ENCODE results near the gene SPEG.

SPEG gene

DNA sequence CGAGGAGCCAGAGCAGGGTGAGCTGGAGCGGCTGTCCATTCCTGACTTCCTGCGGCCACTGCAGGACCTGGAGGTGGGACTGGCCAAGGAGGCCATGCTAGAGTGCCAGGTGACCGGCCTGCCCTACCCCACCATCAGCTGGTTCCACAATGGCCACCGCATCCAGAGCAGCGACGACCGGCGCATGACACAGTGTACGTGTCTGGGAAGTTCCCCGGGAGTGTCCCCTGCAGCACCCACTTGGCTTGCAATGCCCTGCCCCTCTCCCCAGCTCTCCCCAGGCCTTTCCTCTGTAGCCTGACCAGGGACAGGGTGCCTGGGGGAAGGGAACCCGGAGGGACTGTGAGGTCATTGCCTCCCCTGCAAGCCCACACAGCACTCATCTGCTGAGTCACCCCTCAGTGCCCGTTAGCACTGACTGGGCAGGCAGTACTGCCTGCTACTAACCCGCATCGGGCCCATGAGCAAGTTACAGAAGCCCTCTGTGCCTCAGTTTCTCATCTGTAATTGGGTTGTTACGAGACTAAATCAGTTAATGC is 34.6 kb downstream of the SPEG start:
- H3K27ac ChIP-seq (ENCODE audit: low read depth, low read length, poor library complexity, severe bottlenecking): no peak overlapping the region

DNA sequence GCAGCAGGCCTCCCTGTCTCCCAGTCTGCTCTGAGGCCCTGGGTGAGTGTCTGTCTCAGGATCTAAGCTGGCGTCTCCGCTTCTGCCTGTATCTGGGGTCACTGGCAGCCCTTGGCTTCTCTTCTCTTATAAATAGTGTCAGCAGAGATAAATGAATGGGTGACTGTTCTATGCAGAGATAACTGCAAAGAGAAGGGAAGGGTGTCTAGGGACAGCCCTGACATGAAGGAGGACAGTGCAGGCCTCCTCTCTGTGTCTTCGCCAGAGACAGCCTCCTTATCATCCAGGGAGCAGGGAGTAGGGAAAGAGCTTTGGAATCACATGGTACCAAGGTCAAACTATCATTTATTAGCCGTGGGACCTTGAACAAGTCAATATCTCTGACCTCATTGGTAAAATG is 35.8 kb downstream of the SPEG start:
- H4K20me1 ChIP-seq (ENCODE audit: insufficient read depth, low read length): no peaks in the 10 kb centered on the region
- H3K9me3 ChIP-seq (ENCODE audit: low read length): no peaks in the 10 kb centered on the region
- H3K79me2 ChIP-seq (ENCODE audit: insufficient read depth, low read length): no peaks in the 10 kb centered on the region
- H3F3A ChIP-seq (ENCODE audit: insufficient read depth, low read length): no peaks in the 10 kb centered on the region
- H3K4me2 ChIP-seq (ENCODE audit: low read length): no peak overlapping the region
- H3K27ac ChIP-seq (ENCODE audit: low read depth, low read length, poor library complexity, severe bottlenecking): no peak overlapping the region
- H3K27me3 ChIP-seq (ENCODE audit: insufficient read depth, low read length): no peaks in the 10 kb centered on the region; the same call in none of the 2 replicates
- H3K4me3 ChIP-seq (ENCODE audit: low read depth, low read length, poor library complexity, severe bottlenecking): no peak overlapping the region
- H3K9me2 ChIP-seq (ENCODE audit: low read depth, low read length): no peaks in the 10 kb centered on the region
- TF ChIP-seq, protein P1, sequence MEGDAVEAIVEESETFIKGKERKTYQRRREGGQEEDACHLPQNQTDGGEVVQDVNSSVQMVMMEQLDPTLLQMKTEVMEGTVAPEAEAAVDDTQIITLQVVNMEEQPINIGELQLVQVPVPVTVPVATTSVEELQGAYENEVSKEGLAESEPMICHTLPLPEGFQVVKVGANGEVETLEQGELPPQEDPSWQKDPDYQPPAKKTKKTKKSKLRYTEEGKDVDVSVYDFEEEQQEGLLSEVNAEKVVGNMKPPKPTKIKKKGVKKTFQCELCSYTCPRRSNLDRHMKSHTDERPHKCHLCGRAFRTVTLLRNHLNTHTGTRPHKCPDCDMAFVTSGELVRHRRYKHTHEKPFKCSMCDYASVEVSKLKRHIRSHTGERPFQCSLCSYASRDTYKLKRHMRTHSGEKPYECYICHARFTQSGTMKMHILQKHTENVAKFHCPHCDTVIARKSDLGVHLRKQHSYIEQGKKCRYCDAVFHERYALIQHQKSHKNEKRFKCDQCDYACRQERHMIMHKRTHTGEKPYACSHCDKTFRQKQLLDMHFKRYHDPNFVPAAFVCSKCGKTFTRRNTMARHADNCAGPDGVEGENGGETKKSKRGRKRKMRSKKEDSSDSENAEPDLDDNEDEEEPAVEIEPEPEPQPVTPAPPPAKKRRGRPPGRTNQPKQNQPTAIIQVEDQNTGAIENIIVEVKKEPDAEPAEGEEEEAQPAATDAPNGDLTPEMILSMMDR (IDR thresholded peaks at IDR 0.05; ENCODE audit: low read length): no peak
- TF ChIP-seq EZH2 (IDR thresholded peaks at IDR 0.05; ENCODE audit: borderline replicate concordance, low read length): no peak
- H3K36me3 ChIP-seq (ENCODE audit: insufficient read depth, low read length): no peaks in the 10 kb centered on the region
- H3K4me1 ChIP-seq (ENCODE audit: insufficient read depth, low read length, severe bottlenecking): no peaks in the 10 kb centered on the region
- H2AFZ ChIP-seq (ENCODE audit: low read length): no peak overlapping the region
- H3K9ac ChIP-seq (ENCODE audit: low read length): no peak overlapping the region

More for the DNA sequence above, 34.6 kb downstream of the SPEG start:
- H4K20me1 ChIP-seq (ENCODE audit: insufficient read depth, low read length): no peaks in the 10 kb centered on the region
- no peak overlapping the region for H3K4me2 ChIP-seq (ENCODE audit: low read length)
- H2AFZ ChIP-seq (ENCODE audit: low read length): no peak overlapping the region
- no peak for TF ChIP-seq EZH2 (IDR thresholded peaks at IDR 0.05; ENCODE audit: borderline replicate concordance, low read length)
- TF ChIP-seq, protein P1 (IDR thresholded peaks at IDR 0.05; ENCODE audit: low read length): no peak
- H3F3A ChIP-seq (ENCODE audit: insufficient read depth, low read length): no peaks in the 10 kb centered on the region
- no peaks in the 10 kb centered on the region for H3K9me3 ChIP-seq (ENCODE audit: low read length)
- H3K4me1 ChIP-seq (ENCODE audit: insufficient read depth, low read length, severe bottlenecking): no peaks in the 10 kb centered on the region
- H3K4me3 ChIP-seq (ENCODE audit: low read depth, low read length, poor library complexity, severe bottlenecking): no peak overlapping the region
- H3K27me3 ChIP-seq (ENCODE audit: insufficient read depth, low read length): no peaks in the 10 kb centered on the region; the same call in none of the 2 replicates
- no peaks in the 10 kb centered on the region for H3K9me2 ChIP-seq (ENCODE audit: low read depth, low read length)
- no peaks in the 10 kb centered on the region for H3K79me2 ChIP-seq (ENCODE audit: insufficient read depth, low read length)
- H3K36me3 ChIP-seq (ENCODE audit: insufficient read depth, low read length): no peaks in the 10 kb centered on the region
- H3K9ac ChIP-seq (ENCODE audit: low read length): no peak overlapping the region

GRCh38 chr2:219471476-219472371 is 37.1 kb downstream of the SPEG start:
- no peaks in the 10 kb centered on the region for H3K4me1 ChIP-seq (ENCODE audit: insufficient read depth, low read length, severe bottlenecking)
- no peak overlapping the region for H3K4me2 ChIP-seq (ENCODE audit: low read length)
- H4K20me1 ChIP-seq (ENCODE audit: insufficient read depth, low read length): no peaks in the 10 kb centered on the region

More at GRCh38 chr2:219471476-219472371, 37.1 kb downstream of the SPEG start:
- no peak overlapping the region for H2AFZ ChIP-seq (ENCODE audit: low read length)
- TF ChIP-seq, protein P1 (IDR thresholded peaks at IDR 0.05; ENCODE audit: low read length): no peak
- no peak for TF ChIP-seq EZH2 (IDR thresholded peaks at IDR 0.05; ENCODE audit: borderline replicate concordance, low read length)
- no peaks in the 10 kb centered on the region for H3F3A ChIP-seq (ENCODE audit: insufficient read depth, low read length)
- no peaks in the 10 kb centered on the region for H3K79me2 ChIP-seq (ENCODE audit: insufficient read depth, low read length)
- H3K9me2 ChIP-seq (ENCODE audit: low read depth, low read length): no peaks in the 10 kb centered on the region
- no peak overlapping the region for H3K9ac ChIP-seq (ENCODE audit: low read length)
- H3K27ac ChIP-seq (ENCODE audit: low read depth, low read length, poor library complexity, severe bottlenecking): no peak overlapping the region
- H3K4me3 ChIP-seq (ENCODE audit: low read depth, low read length, poor library complexity, severe bottlenecking): no peak overlapping the region
- no peaks in the 10 kb centered on the region for H3K9me3 ChIP-seq (ENCODE audit: low read length)
- H3K36me3 ChIP-seq (ENCODE audit: insufficient read depth, low read length): no peaks in the 10 kb centered on the region
- H3K27me3 ChIP-seq (ENCODE audit: insufficient read depth, low read length): no peaks in the 10 kb centered on the region; the same call in none of the 2 replicates

Data from OCI-LY1 (cell line).